ENCODE measurements around the gene UBQLN1.
"Not testable (repeated sequence)": the region's sequence is repeated elsewhere in the genome, so short reads cannot be mapped to it uniquely, and the experiment has no call there.

UBQLN1 gene

DNA sequence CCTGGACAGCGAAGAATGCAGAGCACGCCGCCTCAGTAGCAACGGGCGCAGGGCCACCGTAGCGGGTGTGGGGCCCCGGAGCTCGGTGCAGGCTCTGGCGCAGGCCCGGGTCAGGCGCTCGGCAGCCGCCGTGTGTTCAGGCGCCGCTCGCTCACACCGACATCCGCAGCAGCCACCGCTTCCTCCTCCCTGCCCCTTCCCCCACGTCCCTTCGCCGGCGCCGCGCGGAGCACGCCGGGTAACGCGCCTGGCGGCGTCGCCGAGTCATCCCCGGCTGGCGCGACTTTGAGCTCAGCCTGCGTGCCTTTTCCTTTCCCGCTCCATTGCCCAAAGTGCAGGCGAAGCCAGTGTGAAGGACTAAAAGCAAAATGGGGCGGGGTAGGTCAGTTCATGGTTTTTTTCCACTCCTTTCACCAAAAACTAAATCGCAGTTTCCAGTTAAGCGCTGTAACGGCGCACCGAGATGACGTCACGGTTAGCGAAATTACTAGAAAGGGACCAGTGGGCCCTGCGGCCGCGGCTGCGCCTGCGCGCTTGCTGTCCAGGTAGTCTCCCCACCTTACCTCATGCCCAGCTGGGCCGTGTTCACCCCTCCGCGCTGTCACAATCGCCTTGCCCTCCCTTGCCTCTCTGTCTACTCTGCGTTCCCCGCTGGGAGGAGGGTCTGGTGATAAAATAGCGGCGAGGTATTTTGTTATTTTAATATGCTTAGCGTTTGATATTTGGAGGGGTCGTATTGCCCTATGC is at the start of gene UBQLN1:
UBQLN1 (minus strand) TSS at position 191 of the 747 bp plus-strand sequence. CDS start 279 bp downstream, outside the sequence.
- DNase-seq (ENCODE audit: low read depth), result peak; percentile 88

- no peak for DNase-seq (ENCODE audit: low read depth)
Observed at GRCh38 chr9:83754383-83754977, 46.7 kb upstream of the UBQLN1 start.

DNA sequence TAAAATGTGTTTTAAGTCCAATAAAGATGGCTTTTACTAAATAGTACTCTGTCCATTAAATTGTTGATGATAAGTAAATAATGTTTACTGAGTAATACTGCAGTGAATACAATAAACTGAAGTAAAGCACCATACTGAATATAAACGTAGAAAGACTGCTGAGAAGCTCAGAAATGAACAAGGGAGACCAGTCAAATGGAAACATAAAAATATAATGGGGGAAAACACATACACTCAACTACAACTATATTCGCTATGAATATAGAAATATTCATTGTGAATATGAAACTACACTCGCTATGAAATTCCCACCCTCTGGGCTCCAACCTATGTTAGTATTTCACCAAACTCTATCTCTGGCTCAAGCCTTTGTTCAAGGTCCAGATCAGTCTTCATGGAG is 41.9 kb upstream of the UBQLN1 start:
- DNase-seq (ENCODE audit: low read depth), result no peak

- no peak for DNase-seq (ENCODE audit: low read depth)
Observed at GRCh38 chr9:83744206-83744605, 36.4 kb upstream of the UBQLN1 start.

DNA sequence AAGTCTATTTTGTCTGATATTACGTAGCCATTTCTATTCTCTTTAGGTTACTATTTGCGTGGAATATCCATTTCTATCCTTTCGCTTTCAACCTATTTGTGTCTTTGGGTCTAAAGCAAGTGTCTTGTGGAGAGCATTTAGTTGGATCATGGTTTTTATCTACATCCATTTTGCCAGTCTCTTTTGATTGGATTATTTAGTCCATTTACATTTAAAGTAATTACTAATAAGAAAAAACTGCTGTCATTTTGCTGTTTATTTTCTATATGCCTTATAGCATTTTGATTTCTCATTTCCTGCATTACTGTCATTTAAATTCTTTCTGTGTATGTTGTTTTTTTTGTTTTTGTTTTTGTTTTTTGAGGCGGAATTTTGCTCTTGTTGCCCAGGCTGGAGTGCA is 26.0 kb upstream of the UBQLN1 start:
- DNase-seq (ENCODE audit: low read depth), result no peak

GRCh38 chr9:83728591-83729368 is 21.0 kb upstream of the UBQLN1 start:
- not testable (repeated sequence) for DNase-seq (ENCODE audit: low read depth)

- no peak for DNase-seq (ENCODE audit: low read depth)
Observed at GRCh38 chr9:83724436-83724835, 16.7 kb upstream of the UBQLN1 start.

GRCh38 chr9:83722726-83723495 is 15.2 kb upstream of the UBQLN1 start:
- no peak for DNase-seq (ENCODE audit: low read depth)

DNA sequence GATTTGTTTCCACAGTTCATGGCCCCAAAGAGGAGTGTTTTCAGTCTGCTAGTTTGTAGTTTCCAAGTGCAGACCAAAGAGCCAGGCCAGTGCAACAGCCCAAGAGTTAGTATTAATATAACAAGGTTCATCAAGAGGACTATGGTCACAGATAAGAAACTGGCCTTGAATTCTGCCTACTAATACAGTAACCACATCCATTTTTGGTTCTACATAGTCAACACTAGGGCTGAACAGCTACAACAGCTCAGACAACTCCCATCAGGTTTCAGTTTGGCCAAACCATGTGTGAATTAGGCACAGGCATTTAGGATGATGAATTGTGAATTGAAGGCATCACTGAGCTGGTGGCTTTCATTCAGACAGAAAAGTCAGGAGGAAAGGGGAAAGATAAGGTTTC is 13.8 kb upstream of the UBQLN1 start:
- DNase-seq (ENCODE audit: low read depth), result no peak

GRCh38 chr9:83715794-83716193 is 8.0 kb upstream of the UBQLN1 start:
- no peak for DNase-seq (ENCODE audit: low read depth)

DNA sequence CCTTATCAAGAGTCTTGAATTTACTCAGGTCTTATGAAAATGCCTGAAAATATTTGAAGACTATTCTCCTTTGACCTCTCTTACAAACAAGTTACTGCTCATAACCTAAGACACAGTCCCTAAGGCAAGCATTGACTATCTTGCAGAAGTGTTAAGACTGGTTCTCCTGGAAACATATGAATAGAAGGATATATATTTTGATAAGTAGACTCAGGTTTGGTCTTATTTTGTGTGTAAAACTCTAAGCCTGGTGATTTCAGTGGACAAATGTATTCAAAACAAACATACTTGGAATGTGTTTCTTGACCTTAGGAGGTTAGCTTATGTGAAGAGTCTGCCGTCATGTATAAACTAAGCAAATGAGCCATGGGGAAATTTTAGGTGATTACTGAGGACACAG is 7.5 kb upstream of the UBQLN1 start:
- no peak for DNase-seq (ENCODE audit: low read depth)

GRCh38 chr9:83714329-83714728 is 6.6 kb upstream of the UBQLN1 start:
- no peak for DNase-seq (ENCODE audit: low read depth)

- peak; percentile 16 for DNase-seq (ENCODE audit: low read depth)
Observed at GRCh38 chr9:83708515-83709158, 879 bp upstream of the UBQLN1 start.

GRCh38 chr9:83707518-83707767 is 315 bp downstream of the UBQLN1 start:
- no peak for DNase-seq (ENCODE audit: low read depth)

DNA sequence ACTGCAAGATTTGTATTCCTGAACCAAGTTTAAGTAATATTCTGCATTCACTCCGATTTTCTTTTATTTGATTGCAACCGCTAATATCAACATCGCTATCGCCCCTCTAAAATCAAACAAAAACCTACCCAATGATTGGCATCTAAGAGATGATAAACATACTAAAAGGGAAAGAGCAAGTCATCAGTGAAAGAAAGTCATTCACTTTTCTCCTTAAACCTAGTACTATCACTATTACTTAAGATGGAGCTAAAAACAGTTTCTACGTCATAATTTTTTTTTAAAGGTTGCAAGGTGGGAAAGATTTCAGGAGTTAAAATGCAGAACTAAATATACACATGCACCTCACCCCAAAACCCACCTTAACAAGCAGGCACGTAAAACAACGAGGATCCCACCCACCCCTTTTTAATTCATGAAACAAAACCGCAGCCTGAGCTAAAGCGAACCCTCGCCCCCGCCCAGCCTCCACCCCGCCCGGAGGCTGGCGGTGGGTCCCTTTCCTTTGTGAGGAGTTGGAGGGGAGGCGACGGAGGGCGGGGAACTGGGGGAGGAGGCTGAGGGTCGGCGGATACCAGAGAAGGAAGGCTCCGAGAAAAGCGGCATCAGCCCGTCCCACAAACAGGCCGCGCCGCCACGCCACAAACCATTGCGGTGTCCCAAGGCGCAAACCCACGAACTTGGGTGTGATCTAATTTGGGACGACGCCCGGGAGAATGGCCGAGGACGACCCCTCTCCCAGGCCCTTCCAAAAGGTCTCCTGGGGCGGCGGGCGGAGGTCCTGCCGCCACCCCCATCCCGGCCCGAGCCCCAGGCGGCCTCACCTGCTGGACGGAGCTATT is 861 bp downstream of the UBQLN1 start:
- DNase-seq (ENCODE audit: low read depth), result peak; percentile 44

DNA sequence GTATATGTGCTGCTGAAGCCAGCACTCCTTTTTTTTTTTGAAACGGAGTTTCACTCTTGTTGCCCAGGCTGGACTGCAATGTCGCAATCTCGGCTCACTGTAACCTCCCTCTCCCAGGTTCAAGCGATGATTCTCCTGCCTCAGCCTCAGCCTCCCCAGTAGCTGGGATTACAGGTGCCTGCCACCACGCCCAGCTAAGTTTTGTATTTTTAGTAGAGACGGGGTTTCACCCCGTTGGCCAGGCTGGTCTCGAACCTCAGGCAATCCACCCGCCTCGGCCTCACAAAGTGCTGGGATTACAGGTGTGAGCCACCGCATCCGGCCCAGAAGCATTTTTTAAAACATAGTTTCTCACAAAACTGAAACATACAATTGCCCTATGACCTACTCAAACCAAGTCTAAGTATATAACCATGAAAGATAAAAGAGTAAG is 2.5 kb downstream of the UBQLN1 start:
- not testable (repeated sequence) for DNase-seq (ENCODE audit: low read depth)

DNA sequence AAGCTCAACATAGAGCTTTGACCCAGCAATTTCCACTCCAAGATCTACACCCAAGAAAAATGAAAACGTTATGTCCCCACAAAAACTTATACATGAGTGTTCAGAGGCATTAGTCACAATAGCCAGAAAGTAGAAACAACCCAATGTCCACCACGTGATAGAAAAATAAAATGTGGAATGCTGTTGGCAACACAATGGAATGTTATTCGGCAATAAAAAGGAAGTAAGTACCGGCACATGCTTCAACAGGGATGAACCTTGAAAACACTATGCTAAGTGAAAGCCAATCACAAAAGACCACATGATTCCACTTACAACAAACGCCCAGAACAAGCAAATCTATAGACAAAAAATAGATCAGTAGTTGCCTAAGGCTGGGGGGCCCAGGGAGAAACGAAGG is 6.0 kb downstream of the UBQLN1 start:
- DNase-seq (ENCODE audit: low read depth), result no peak

GRCh38 chr9:83701286-83701685 is 6.5 kb downstream of the UBQLN1 start:
- DNase-seq (ENCODE audit: low read depth), result no peak

DNA sequence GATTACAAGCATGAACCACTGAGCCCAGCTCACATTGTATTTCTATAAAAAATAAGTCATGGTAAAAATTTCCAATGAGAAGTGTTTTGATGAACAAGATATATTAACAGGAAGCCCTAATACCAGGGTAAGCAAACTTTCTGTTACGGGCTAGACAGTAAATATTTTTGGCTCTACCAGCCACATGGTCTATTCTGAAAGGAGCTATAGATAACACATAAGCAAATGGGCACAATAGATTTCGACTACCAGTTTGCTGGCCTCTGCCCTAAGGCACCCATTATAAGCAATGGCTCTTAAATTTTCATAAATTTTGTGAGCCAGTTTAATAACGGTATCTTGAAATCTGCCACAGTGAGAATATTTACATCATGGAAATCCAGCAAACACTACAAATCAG is 8.1 kb downstream of the UBQLN1 start:
- DNase-seq (ENCODE audit: low read depth), result no peak

GRCh38 chr9:83698976-83699585 is 8.7 kb downstream of the UBQLN1 start:
- DNase-seq (ENCODE audit: low read depth), result no peak

- DNase-seq (ENCODE audit: low read depth), result no peak
Observed at GRCh38 chr9:83691492-83691891, 16.3 kb downstream of the UBQLN1 start.

All from activated T-helper 1 cell treated with Interleukin-2 at 50 U/mL for 16 hours (primary cell).